Mesenteric fat pad (tissue), 1 donor: ENCODE measurements around the gene PUDP. TPM values are rescaled to one million over a fixed set of nuclear protein-coding genes. Genes with fewer than 3 reads are reported as not detected.

Experiments used
- DNase-seq: peaks from one replicate; pipeline ENCODE4 v3.0.0-alpha.2; 2020; ENCODE audit warnings: low spot score
- total RNA-seq: library from RNA; stranded (reverse); fragmentation: NEBNext Ultra II Directional; extraction: Animal tissue kit (Norgen Biotek cat#: 25700); gene quantifications from one replicate; pipeline ENCODE4 v1.2.1, GENCODE V29; 2021
- donor health status: DM: yes; HTN: yes; CAD: no.

Gene PUDP
- total RNA-seq, 1 donor from 2014 or later: 15.5 TPM

GRCh38 chrX:7147413-7147977 is 458 bp downstream of the PUDP start, which contains the start of gene STS:
Gene STS, plus strand, starts transcription at chrX:7147712. Its CDS starts 105,488 bp downstream, at chrX:7253200.
- DNase-seq: peak; percentile 91

GRCh38 chrX:7146703-7147412 is 1.1 kb downstream of the PUDP start:
- DNase-seq: no peak

- no peak for DNase-seq
Observed at GRCh38 chrX:7146020-7146702, 1.8 kb downstream of the PUDP start.

GRCh38 chrX:7145454-7145853 is 2.5 kb downstream of the PUDP start:
- no peak for DNase-seq

- no peak for DNase-seq
Observed at GRCh38 chrX:7143941-7144525, 3.9 kb downstream of the PUDP start.

GRCh38 chrX:7143076-7143475 is 4.9 kb downstream of the PUDP start:
- DNase-seq: no peak

- no peak for DNase-seq
Observed at GRCh38 chrX:7139202-7140081, 8.5 kb downstream of the PUDP start.

- DNase-seq: no peak
Observed at GRCh38 chrX:7134981-7135380, 13.0 kb downstream of the PUDP start.

GRCh38 chrX:7133050-7133440 is 14.9 kb downstream of the PUDP start:
- no peak for DNase-seq

- DNase-seq: no peak
Observed at GRCh38 chrX:7132335-7133049, 15.5 kb downstream of the PUDP start.

- no peak for DNase-seq
Observed at GRCh38 chrX:7131621-7132020, 16.3 kb downstream of the PUDP start.

GRCh38 chrX:7127056-7127455 is 20.9 kb downstream of the PUDP start:
- DNase-seq: no peak

GRCh38 chrX:7120878-7121219 is 27.1 kb downstream of the PUDP start:
- no peak for DNase-seq

GRCh38 chrX:7119950-7120877 is 27.7 kb downstream of the PUDP start:
- no peak for DNase-seq

- no peak for DNase-seq
Observed at GRCh38 chrX:7117587-7117986, 30.4 kb downstream of the PUDP start.

GRCh38 chrX:7116081-7116480 is 31.9 kb downstream of the PUDP start:
- DNase-seq: no peak

- no peak for DNase-seq
Observed at GRCh38 chrX:7115557-7115956, 32.4 kb downstream of the PUDP start.

GRCh38 chrX:7112071-7112470 is 35.9 kb downstream of the PUDP start:
- DNase-seq: no peak

- no peak for DNase-seq
Observed at GRCh38 chrX:7111518-7111917, 36.4 kb downstream of the PUDP start.
